Measurements from ENCODE around the gene GDF15.
"Not testable (repeated sequence)": the region's sequence is repeated elsewhere in the genome, so short reads cannot be mapped to it uniquely, and the experiment has no call there.

GDF15 gene

GRCh38 chr19:18342090-18342632 lies 43.8 kb upstream of the GDF15 start:
- TF ChIP-seq CTCF (IDR thresholded peaks at IDR 0.05; ENCODE audit: low read depth, low read length, missing control alignments), result no peak
- in situ Hi-C loops (cut with HindIII; ENCODE audit: low pct_ligation_motif_present, low sequenced_read_pairs), result no loop called here
- no peaks in the 10 kb centered on the region for H3K27me3 ChIP-seq (replicated peaks)
- DNase-seq, result no peak
- H3K27ac ChIP-seq, result no peak overlapping the region
- H3K4me3 ChIP-seq (ENCODE audit: low read depth, low read length), result no peak overlapping the region
- H3K36me3 ChIP-seq (replicated peaks), result no peaks in the 10 kb centered on the region

GRCh38 chr19:18344582-18344950 lies 41.4 kb upstream of the GDF15 start:
- no peak overlapping the region for H3K4me3 ChIP-seq (ENCODE audit: low read depth, low read length)
- H3K36me3 ChIP-seq (replicated peaks), result no peaks in the 10 kb centered on the region
- no peaks in the 10 kb centered on the region for H3K27me3 ChIP-seq (replicated peaks)
- H3K27ac ChIP-seq, result no peak overlapping the region
- TF ChIP-seq CTCF (IDR thresholded peaks at IDR 0.05; ENCODE audit: low read depth, low read length, missing control alignments), result no peak
- no peak for DNase-seq
- in situ Hi-C loops (cut with HindIII; ENCODE audit: low pct_ligation_motif_present, low sequenced_read_pairs), result no loop called here

GRCh38 chr19:18345296-18345695 lies 40.7 kb upstream of the GDF15 start:
- H3K36me3 ChIP-seq (replicated peaks), result peaks cover under 1% of the 10 kb centered on the region
- TF ChIP-seq CTCF (IDR thresholded peaks at IDR 0.05; ENCODE audit: low read depth, low read length, missing control alignments), result no peak
- H3K27ac ChIP-seq, result no peak overlapping the region
- no peak overlapping the region for H3K4me3 ChIP-seq (ENCODE audit: low read depth, low read length)
- DNase-seq, result no peak
- H3K27me3 ChIP-seq (replicated peaks), result no peaks in the 10 kb centered on the region
- in situ Hi-C loops (cut with HindIII; ENCODE audit: low pct_ligation_motif_present, low sequenced_read_pairs), result no loop called here

GRCh38 chr19:18346091-18346490 lies 39.9 kb upstream of the GDF15 start:
- no peak for DNase-seq
- Histone ChIP-seq H3K27ac (no peak overlapping the region), H3K27me3 (replicated peaks) (no peaks in the 10 kb centered on the region), H3K4me3 (ENCODE audit: low read depth, low read length) (no peak overlapping the region), H3K36me3 (replicated peaks) (peaks cover 4% of the 10 kb centered on the region)
- TF ChIP-seq CTCF (IDR thresholded peaks at IDR 0.05; ENCODE audit: low read depth, low read length, missing control alignments), result no peak
- in situ Hi-C loops (cut with HindIII; ENCODE audit: low pct_ligation_motif_present, low sequenced_read_pairs), result no loop called here

GRCh38 chr19:18348171-18348570 lies 37.8 kb upstream of the GDF15 start:
- Histone ChIP-seq H3K36me3 (replicated peaks) (peaks cover 4% of the 10 kb centered on the region), H3K27me3 (replicated peaks) (no peaks in the 10 kb centered on the region), H3K27ac (no peak overlapping the region), H3K4me3 (ENCODE audit: low read depth, low read length) (no peak overlapping the region)
- no peak for DNase-seq
- in situ Hi-C loops (cut with HindIII; ENCODE audit: low pct_ligation_motif_present, low sequenced_read_pairs), result no loop called here
- TF ChIP-seq CTCF (IDR thresholded peaks at IDR 0.05; ENCODE audit: low read depth, low read length, missing control alignments), result no peak

GRCh38 chr19:18348818-18349339 lies 37.1 kb upstream of the GDF15 start:
- in situ Hi-C loops (cut with HindIII; ENCODE audit: low pct_ligation_motif_present, low sequenced_read_pairs); H3K27ac ChIP-seq; DNase-seq; H3K27me3 ChIP-seq (replicated peaks); H3K36me3 ChIP-seq (replicated peaks); H3K4me3 ChIP-seq (ENCODE audit: low read depth, low read length): not testable (repeated sequence)
